ENCODE measurements around the gene IL6.
"Not testable (repeated sequence)": the region's sequence is repeated elsewhere in the genome, so short reads cannot be mapped to it uniquely, and the experiment has no call there.

The IL6 gene

DNA sequence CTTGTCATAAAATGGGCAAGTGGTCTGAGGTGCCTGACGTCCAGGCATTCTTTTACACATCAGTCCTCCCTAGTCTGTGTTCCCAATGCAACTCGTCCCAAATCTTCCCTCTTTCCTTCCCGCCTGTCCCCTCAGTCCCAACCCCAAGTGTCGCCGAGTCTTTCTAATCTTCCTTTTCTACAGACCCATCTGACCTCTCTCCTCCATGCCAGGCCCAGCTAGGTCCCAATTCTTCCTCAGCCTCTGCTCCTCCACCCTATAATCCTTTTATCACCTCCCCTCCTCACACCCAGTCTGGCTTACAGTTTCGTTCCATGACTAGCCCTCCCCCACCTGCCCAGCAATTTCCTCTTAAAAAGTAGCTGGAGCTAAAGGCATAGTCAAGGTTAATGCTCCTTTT is 22.3 kb upstream of the IL6 start:
- not testable (repeated sequence) for DNase-seq

- DNase-seq, result not testable (repeated sequence)
Measured at GRCh38 chr7:22705874-22706273, 21.1 kb upstream of the IL6 start.

GRCh38 chr7:22707026-22707691 is 19.8 kb upstream of the IL6 start:
- DNase-seq, result not testable (repeated sequence)

DNA sequence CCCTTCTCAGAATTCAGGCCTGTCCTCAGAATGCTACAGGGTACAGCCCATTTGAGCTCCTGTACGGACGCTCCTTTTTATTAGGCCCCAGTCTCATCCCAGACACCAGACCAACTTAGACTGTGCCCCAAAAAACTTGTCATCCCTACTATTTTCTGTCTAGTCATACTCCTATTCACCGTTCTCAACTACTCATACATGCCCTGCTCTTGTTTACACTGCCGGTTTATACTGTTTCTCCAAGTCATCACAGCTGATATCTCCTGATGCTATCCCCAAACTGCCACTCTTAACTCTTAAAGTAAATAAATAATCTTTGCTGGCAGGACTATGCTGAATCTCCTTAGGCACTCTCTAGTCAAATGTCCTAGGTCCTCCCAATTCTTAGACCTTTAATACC is 18.8 kb upstream of the IL6 start:
- DNase-seq, result not testable (repeated sequence)

DNA sequence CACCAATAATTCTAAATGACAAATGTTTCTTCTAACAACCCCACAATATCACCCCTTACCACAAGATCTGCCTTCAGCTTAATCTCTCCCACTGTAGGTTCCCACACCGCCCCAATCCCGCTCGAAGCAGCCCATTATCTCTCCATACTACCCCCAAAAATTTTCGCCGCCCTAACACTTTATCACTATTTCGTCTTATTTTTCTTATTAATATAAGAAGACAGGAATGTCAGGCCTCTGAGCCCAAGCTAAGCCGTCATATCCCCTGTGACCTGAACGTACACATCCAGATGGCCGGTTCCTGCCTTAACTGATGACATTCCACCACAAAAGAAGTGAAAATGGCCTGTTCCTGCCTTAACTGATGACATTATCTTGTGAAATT is 18.3 kb upstream of the IL6 start:
- not testable (repeated sequence) for DNase-seq

- DNase-seq, result not testable (repeated sequence)
Measured at GRCh38 chr7:22709062-22709829, 17.8 kb upstream of the IL6 start.

- no peak for DNase-seq
Measured at GRCh38 chr7:22709857-22710256, 17.1 kb upstream of the IL6 start.

- no peak for DNase-seq
Measured at GRCh38 chr7:22712999-22713398, 14.0 kb upstream of the IL6 start.

- peak in 2 of 3 experiments; percentile 54 to 86 for DNase-seq
Measured at GRCh38 chr7:22713463-22713862, 13.5 kb upstream of the IL6 start.

DNA sequence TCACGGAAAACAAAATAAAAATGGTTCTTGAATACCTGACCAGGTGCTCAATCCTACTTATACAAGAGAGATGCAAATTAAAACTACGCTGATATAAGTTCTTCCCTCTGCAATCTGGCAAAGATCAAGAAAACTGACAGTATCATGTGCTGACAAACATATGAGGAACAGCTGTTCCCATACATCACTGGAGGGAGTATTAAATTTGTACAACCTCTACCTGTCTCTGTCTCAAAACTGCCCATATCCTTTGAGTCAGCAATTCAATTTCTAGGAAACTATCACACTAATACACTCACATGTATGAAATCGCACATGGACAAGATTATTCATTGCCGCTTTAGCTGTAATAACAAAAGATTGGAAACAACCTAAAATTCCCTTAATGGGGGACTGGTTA is 11.0 kb upstream of the IL6 start:
- no peak for DNase-seq

- no peak for DNase-seq
Measured at GRCh38 chr7:22717760-22718159, 9.2 kb upstream of the IL6 start.

DNA sequence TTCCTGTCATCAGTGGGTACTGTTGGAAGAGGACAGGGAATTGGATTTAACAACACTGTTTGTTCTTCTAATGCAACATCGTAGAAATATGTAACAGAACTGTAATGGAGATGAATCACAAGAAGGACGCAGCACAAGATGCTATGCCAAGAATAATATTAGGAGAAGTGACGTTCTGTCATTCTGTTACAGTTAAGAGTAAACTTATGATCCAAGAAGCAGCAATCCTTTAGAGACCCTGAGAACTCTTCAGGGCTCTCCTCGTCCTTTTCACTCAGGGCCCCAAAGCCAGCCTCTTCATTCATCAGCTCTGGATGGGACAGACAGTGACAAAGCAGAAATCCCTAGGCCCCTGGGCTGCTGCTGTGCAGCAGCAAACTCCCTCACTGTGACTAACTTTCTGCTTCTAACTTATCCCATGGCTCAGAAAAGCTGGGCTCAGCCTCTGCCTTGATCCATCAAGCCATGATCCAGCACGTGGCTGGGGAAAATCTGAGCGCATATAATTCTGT is 8.7 kb upstream of the IL6 start:
- DNase-seq, result no peak

DNA sequence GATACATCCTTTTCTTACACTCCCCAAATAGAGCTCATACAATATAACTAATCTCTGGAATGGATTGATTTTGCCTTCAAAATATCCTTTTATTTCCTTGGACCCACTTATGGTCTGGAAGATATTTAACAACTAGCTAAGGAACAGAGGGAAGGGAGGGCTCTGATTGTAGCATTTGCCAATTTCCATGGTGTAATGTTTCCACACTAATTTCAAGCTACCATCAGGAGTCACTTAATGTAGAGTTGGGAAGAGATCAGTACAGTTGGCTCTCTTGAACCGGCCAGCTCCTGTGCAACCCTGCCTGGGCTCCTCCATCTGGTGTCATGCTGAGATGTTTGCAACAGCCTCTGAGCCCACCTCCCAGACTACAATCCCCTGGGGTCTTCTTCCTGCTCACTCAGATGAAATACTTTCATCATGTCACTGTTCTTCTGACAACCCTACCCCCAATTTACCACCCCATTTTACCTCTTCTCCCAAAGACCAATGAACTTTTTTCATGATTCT is 8.0 kb upstream of the IL6 start:
- DNase-seq, result no peak

- DNase-seq, result no peak
Measured at GRCh38 chr7:22720791-22721786, 5.9 kb upstream of the IL6 start.

DNA sequence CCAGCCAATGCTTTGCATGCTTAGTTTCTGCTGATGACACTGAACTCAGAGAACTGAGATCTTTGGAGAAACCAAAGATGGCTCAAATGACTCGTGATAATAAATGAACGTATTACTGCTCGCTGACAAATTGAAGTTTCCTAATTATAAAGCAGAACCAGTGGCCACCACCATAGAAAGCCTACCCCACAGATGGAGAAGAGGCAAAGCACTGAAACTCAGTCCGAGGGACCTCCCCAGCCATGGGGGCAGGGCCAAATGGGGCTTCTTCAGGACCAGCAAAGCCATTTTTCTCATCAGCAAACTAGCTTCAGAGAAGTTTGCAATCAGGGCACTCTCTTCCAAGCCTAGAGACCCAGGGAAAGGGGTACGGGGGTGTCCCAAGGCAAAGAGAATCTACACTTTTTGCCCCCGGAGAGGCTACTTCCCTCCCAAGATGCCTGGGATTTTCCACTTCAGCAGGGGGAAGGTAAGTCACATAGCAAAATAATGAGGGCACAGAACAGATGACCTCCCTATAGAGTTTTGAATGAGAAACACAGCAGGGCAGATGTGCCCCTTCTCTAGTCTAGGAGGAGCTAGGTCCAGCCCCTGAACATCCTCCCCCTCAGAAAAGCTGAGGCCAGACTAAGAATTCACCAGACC is 4.3 kb upstream of the IL6 start:
- DNase-seq, result no peak

- no peak for DNase-seq
Measured at GRCh38 chr7:22723181-22723601, 3.8 kb upstream of the IL6 start.

- DNase-seq, result no peak
Measured at GRCh38 chr7:22723637-22724036, 3.4 kb upstream of the IL6 start.

DNA sequence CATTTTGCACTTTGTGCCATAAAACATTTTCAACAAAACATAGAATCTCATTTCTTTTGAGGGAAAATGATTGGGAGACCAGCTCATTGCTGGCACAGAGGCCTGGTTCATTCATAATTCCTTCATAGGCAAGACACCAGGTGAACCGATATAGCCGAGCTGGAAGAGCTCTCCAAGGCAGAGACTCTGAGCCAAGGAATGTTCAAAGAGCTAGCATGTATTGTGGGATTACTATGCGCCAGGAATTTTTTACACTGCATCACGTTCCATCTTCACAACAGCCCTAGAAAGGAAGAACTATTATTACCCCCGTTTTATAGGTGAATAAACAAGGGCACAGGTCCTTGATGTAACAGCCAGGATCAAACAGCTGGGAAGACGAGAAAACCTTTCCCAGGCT is 2.1 kb upstream of the IL6 start:
- DNase-seq, result no peak

DNA sequence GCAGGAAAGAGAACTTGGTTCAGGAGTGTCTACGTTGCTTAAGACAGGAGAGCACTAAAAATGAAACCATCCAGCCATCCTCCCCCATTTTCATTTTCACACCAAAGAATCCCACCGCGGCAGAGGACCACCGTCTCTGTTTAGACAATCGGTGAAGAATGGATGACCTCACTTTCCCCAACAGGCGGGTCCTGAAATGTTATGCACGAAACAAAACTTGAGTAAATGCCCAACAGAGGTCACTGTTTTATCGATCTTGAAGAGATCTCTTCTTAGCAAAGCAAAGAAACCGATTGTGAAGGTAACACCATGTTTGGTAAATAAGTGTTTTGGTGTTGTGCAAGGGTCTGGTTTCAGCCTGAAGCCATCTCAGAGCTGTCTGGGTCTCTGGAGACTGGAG is 1.4 kb upstream of the IL6 start:
- DNase-seq, result no peak

DNA sequence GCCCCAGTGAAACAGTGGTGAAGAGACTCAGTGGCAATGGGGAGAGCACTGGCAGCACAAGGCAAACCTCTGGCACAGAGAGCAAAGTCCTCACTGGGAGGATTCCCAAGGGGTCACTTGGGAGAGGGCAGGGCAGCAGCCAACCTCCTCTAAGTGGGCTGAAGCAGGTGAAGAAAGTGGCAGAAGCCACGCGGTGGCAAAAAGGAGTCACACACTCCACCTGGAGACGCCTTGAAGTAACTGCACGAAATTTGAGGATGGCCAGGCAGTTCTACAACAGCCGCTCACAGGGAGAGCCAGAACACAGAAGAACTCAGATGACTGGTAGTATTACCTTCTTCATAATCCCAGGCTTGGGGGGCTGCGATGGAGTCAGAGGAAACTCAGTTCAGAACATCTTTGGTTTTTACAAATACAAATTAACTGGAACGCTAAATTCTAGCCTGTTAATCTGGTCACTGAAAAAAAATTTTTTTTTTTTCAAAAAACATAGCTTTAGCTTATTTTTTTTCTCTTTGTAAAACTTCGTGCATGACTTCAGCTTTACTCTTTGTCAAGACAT is 574 bp upstream of the IL6 start:
- DNase-seq, result peak; percentile 27 to 78 (median 46)

GRCh38 chr7:22727714-22728035 is 675 bp downstream of the IL6 start:
- DNase-seq, result no peak

DNA sequence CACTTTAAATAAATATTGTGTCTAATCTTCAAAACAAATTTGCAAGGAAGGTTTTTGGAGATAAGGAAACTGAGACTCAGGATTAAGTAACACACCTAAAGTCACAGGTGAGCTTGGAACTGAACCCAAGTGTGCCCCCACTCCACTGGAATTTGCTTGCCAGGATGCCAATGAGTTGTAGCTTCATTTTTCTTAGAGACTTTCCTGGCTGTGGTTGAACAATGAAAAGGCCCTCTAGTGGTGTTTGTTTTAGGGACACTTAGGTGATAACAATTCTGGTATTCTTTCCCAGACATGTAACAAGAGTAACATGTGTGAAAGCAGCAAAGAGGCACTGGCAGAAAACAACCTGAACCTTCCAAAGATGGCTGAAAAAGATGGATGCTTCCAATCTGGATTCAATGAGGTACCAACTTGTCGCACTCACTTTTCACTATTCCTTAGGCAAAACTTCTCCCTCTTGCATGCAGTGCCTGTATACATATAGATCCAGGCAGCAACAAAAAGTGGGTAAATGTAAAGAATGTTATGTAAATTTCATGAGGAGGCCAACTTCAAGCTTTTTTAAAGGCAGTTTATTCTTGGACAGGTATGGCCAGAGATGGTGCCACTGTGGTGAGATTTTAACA is 1.5 kb downstream of the IL6 start:
- DNase-seq, result peak in 2 of 3 experiments; percentile 12 to 66

Measured in NCI-H1417 (cell line).